Endothelial cell of umbilical vein (primary cell): ENCODE measurements around the gene SEMA5A. TPM values are rescaled to one million over a fixed set of nuclear protein-coding genes. Genes with fewer than 3 reads are reported as not detected.
A peak's percentile ranks its signal among the peaks of the same experiment; 100 is the strongest.

Experiments used
- BruUV-seq: library from RNA; stranded (reverse); fragments of 400-500 nt; replicated peaks from 2 replicates; lab custom pipeline; 2021; lab: Mats Ljungman, UMichigan
- CTCF ChIA-PET: fragments of 300-600, 350-600 bp; sonication (Branson Sonifier 250); formaldehyde crosslinking; loops from one replicate; lab custom pipeline; 2021; ENCODE audit warnings: antibody characterized with exemption, inconsistent platforms; lab: Charles Lee
- POLR2A ChIA-PET: fragments of 300-600, 350-600 bp; sonication (Branson Sonifier 250); formaldehyde crosslinking; loops from one replicate; lab custom pipeline; 2021; ENCODE audit warnings: antibody characterized with exemption, inconsistent platforms; lab: Charles Lee
- DNase-seq: peaks from one replicate; pipeline ENCODE4 v3.0.0-alpha.2; 2011; ENCODE audit warnings: low read depth, low spot score
- FAIRE-seq: peaks from 2 replicates; lab custom pipeline; 2011; peaks lifted over from hg19 to GRCh38; lab: Jason Lieb, UNC
- H2AFZ ChIP-seq: 2 replicates; pipeline ENCODE4 v1.6.0; 2012; ENCODE audit warnings: low read depth, low read length, control low read depth, inconsistent platforms
- H3K27ac ChIP-seq: 2 replicates; pipeline ENCODE4 v1.5.1; 2011; ENCODE audit warnings: low read depth, mild to moderate bottlenecking, control low read depth, low read length, moderate library complexity; ENCODE audit not compliant: insufficient read depth
- H3K27me3 ChIP-seq, 2 experiments: 2 replicates each; pipeline versions ENCODE4 v1.6.0 to v1.6.1; 2011; ENCODE audit warnings: low read length in 2 of 2, mixed read lengths in 1 of 2; ENCODE audit not compliant: control insufficient read depth in 2 of 2, insufficient read depth in 2 of 2
- H3K36me3 ChIP-seq, 2 experiments: 2 replicates in 1 of 2; 3 replicates in 1 of 2; pipeline ENCODE4 v1.5.1; 2011; ENCODE audit warnings: low read length in 2 of 2, mild to moderate bottlenecking in 1 of 2, moderate library complexity in 1 of 2; ENCODE audit not compliant: control insufficient read depth in 2 of 2, insufficient read depth in 2 of 2; ENCODE audit errors: extremely low read depth in 1 of 2
- H3K4me1 ChIP-seq: 3 replicates; pipeline ENCODE4 v1.5.1; 2011; ENCODE audit warnings: mild to moderate bottlenecking, low read length; ENCODE audit not compliant: control insufficient read depth, insufficient read depth; ENCODE audit errors: extremely low read depth
- H3K4me2 ChIP-seq: 2 replicates; pipeline ENCODE4 v1.6.1; 2011; ENCODE audit warnings: low read length, control low read depth, mixed read lengths; ENCODE audit not compliant: insufficient read depth
- H3K4me3 ChIP-seq, 3 experiments: fragments of 200-600 bp in 1 of 3; sonication (generic), shearing (Covaris generic) in 1 of 3; replicated peaks in 1 of 3; 2 replicates each; pipeline ENCODE4 v1.5.1; 2011 to 2016; ENCODE audit warnings: control low read depth in 3 of 3, low read length in 3 of 3, mild to moderate bottlenecking in 2 of 3, inconsistent platforms in 1 of 3, low read depth in 1 of 3, moderate library complexity in 1 of 3; ENCODE audit not compliant: insufficient read depth in 1 of 3
- H3K79me2 ChIP-seq: 2 replicates; pipeline ENCODE4 v1.6.0; 2012; ENCODE audit warnings: low read length, inconsistent platforms; ENCODE audit not compliant: control insufficient read depth, insufficient read depth
- H3K9ac ChIP-seq: replicated peaks from 2 replicates; pipeline ENCODE3; 2011; ENCODE audit warnings: low read length, control low read depth; ENCODE audit not compliant: insufficient read depth; ENCODE audit errors: extremely low read depth
- H3K9me1 ChIP-seq: replicated peaks from 3 replicates; pipeline ENCODE4 v1.6.0; 2011; ENCODE audit warnings: mild to moderate bottlenecking, low read length; ENCODE audit not compliant: control insufficient read depth, insufficient read depth; ENCODE audit errors: extremely low read depth
- H3K9me3 ChIP-seq: replicated peaks from 2 replicates; pipeline ENCODE4 v1.5.1; 2012; ENCODE audit warnings: low read length, inconsistent platforms; ENCODE audit not compliant: control insufficient read depth, insufficient read depth
- H4K20me1 ChIP-seq: replicated peaks from 2 replicates; pipeline ENCODE3; 2011; ENCODE audit warnings: mild to moderate bottlenecking, low read length; ENCODE audit not compliant: control insufficient read depth, insufficient read depth; ENCODE audit errors: extremely low read depth
- CTCF ChIP-seq, 2 donors: IDR thresholded peaks; 1 replicate in 1 of 2; 2 replicates in 1 of 2; pipeline ENCODE4 v1.5.1; 2011; ENCODE audit warnings: low read length in 2 of 2, mild to moderate bottlenecking in 2 of 2, moderate library complexity in 2 of 2, control low read depth in 1 of 2, inconsistent platforms in 1 of 2, low read depth in 1 of 2; ENCODE audit not compliant: insufficient read depth in 1 of 2; ENCODE audit errors: extremely low read depth in 1 of 2
- EZH2 ChIP-seq: IDR thresholded peaks from 2 replicates; pipeline ENCODE4 v1.6.1; 2012; ENCODE audit warnings: borderline replicate concordance, low read depth, mild to moderate bottlenecking, moderate library complexity, low read length, inconsistent platforms; ENCODE audit not compliant: severe bottlenecking
- FOS ChIP-seq: IDR thresholded peaks from 2 replicates; pipeline ENCODE4 v1.6.1; 2011; ENCODE audit warnings: mild to moderate bottlenecking, low read length, moderate library complexity, borderline replicate concordance; ENCODE audit not compliant: insufficient read depth
- GATA2 ChIP-seq: IDR thresholded peaks from 2 replicates; pipeline ENCODE4 v1.7.0; 2011; ENCODE audit warnings: low read depth, mild to moderate bottlenecking, moderate library complexity, mixed read lengths, low read length; ENCODE audit not compliant: insufficient read length, insufficient read depth
- JUN ChIP-seq: IDR thresholded peaks from 2 replicates; pipeline ENCODE4 v1.6.1; 2011; ENCODE audit warnings: borderline replicate concordance, low read depth; ENCODE audit not compliant: insufficient read length, insufficient read depth
- MAX ChIP-seq: IDR thresholded peaks from 2 replicates; pipeline ENCODE4 v1.6.1; 2011; ENCODE audit not compliant: insufficient read depth, insufficient read length
- POLR2A ChIP-seq: IDR thresholded peaks from 2 replicates; pipeline ENCODE4 v1.6.1; 2012; ENCODE audit warnings: low read depth, mild to moderate bottlenecking, control low read depth, low read length
- POLR2AphosphoS5 ChIP-seq: IDR thresholded peaks from 2 replicates; pipeline ENCODE4 v1.6.1; 2012; ENCODE audit warnings: low read depth, mild to moderate bottlenecking, control low read depth, low read length, moderate library complexity; ENCODE audit not compliant: insufficient read depth
- dilution Hi-C: fragments of 300-500 bp; cut with MboI; formaldehyde crosslinking; loops from one replicate; pipeline ENCODE4 v1.15.0; 2019; ENCODE audit warnings: low sequenced_read_pairs; ENCODE audit not compliant: extremely low pct_ligation_motif_present
- intact Hi-C: fragments of 100-400 bp; cut with micrococcal nuclease; formaldehyde crosslinking; loops from one replicate; pipeline ENCODE4 v1.10.0; 2022
- microRNA-seq: library from miRNA; unstranded; fragments of <30 nt; microRNA quantifications from one replicate; pipeline ENCODE4 v1.2.0, GENCODE V29; 2021; ENCODE audit warnings: borderline number of aligned reads, borderline replicate concordance
- polyA plus RNA-seq, 4 experiments: library from polyadenylated mRNA; depleted of rRNA in 3 of 4; stranded (reverse) in 3 of 4; unstranded in 1 of 4; fragments of >200 nt; gene quantifications; 2 replicates each; pipeline versions ENCODE4 v1.2.1 to v1.2.3, GENCODE V29; 2011 to 2012; ENCODE audit warnings: missing spikeins in 1 of 4
- small RNA-seq: library from RNA; depleted of rRNA; stranded (forward); fragments of <200 nt; gene quantifications from one replicate; pipeline ENCODE3, GENCODE V24; 2012; ENCODE audit warnings: low replicate concordance, low read depth; ENCODE audit not compliant: insufficient read depth, insufficient read length
- total RNA-seq: library from RNA; stranded (reverse); gene quantifications from 2 replicates; pipeline ENCODE4 v1.2.3, GENCODE V29; 2021

The SEMA5A gene
- total and polyA plus RNA-seq, 2 donors (not counting 3 experiments of a cell fraction or from before 2014, with no cell fraction given) = 0.04 to 0.06 TPM

- TF ChIP-seq FOS (no peak), CTCF (IDR thresholded peaks at IDR 0.05; ENCODE audit: extremely low read depth in 1 of 2, insufficient read depth in 1 of 2, low read depth in 1 of 2, low read length in 2 of 2) (peak in 1 of 2 donors; percentile 22), MAX (no peak), JUN (no peak), POLR2A (no peak), POLR2AphosphoS5 (no peak), GATA2 (no peak), EZH2 (no peak)
- ChIA-PET CTCF (interaction anchor here (0.6 to 1.0 kb wide), 3 partner anchors 9 to 214 kb away, joined by 3 to 4 read pairs (median 3); no protein-coding TSS in a partner anchor), POLR2A (no interaction called here)
- Histone ChIP-seq H3K9me1 (no peaks in the 10 kb centered on the region), H4K20me1 (no peaks in the 10 kb centered on the region), H3K79me2 (no peaks in the 10 kb centered on the region), H3K9ac (no peak overlapping the region), H3K27me3 (no peaks in the 10 kb centered on the region), H3K4me3 (no peak overlapping the region), H3K4me1 (no peaks in the 10 kb centered on the region), H3K9me3 (no peaks in the 10 kb centered on the region), H3K27ac (no peak overlapping the region), H3K36me3 (no peaks in the 10 kb centered on the region), H2AFZ (no peak overlapping the region), H3K4me2 (no peak overlapping the region)
- BruUV-seq = no TSS peak
- dilution Hi-C loops = no loop called here
- intact Hi-C loops = no loop called here
- DNase-seq (no peak), FAIRE-seq (no peak)
Observed at GRCh38 chr5:8993031-8993430, 552.8 kb downstream of the SEMA5A start.

Small RNA genes lying within 50 kb of the gene (microRNA-seq; reads per million reads assigned to microRNA genes)
- gene MIR4636 = not detected

Small RNA genes lying within 50 kb of the gene (small RNA-seq; reads per million reads assigned to genes)
- gene MIR4636 (not detected), gene SNORD123 (2.4 reads per million, percentile 8 among the genes with 10 or more reads in this experiment)

Other genes with a start within 250 kb of the SEMA5A start
- gene TAS2R1, start 84.3 kb upstream of the SEMA5A start, total RNA-seq = not detected in 2 replicates
- gene TAS2R1, start 84.3 kb upstream of the SEMA5A start, polyA plus RNA-seq = not detected in 2 replicates